Measurements from ENCODE around the gene TDRD12.
A peak's percentile ranks its signal among the peaks of the same experiment; 100 is the strongest.
"Not testable (repeated sequence)": the region's sequence is repeated elsewhere in the genome, so short reads cannot be mapped to it uniquely, and the experiment has no call there.

Gene TDRD12

GRCh38 chr19:32711747-32712146 is 7.8 kb upstream of the TDRD12 start:
- peaks cover 72 to 90% of the 10 kb centered on the region in 2 experiments for H3K36me3 ChIP-seq (ENCODE audit: control insufficient read depth in 2 of 2, insufficient read depth in 1 of 2, low read length in 2 of 2)
- no peaks in the 10 kb centered on the region for H3K4me1 ChIP-seq (ENCODE audit: control insufficient read depth, insufficient read depth, low read length)
- ChIA-PET CTCF (interaction anchor here (0.6 to 0.9 kb wide), 3 partner anchors 20 to 75 kb away, joined by 3 to 4 read pairs (median 4); partner anchors contain the start of gene NUDT19), POLR2A (interaction anchor here (1.1 to 1.5 kb wide), 3 partner anchors 11 to 37 kb away, joined by 4 to 12 read pairs (median 4); partner anchors contain the start of genes ANKRD27 and NUDT19)
- H3K9me3 ChIP-seq (ENCODE audit: control insufficient read depth, insufficient read depth, low read depth, low read length): peaks cover 2% of the 10 kb centered on the region; the same call in 1 of the 2 replicates
- H3K27ac ChIP-seq (ENCODE audit: extremely low read depth, low read depth, low read length): no peak overlapping the region
- TF ChIP-seq ZNF19 (tag by site-specific recombination; IDR thresholded peaks at IDR 0.05; ENCODE audit: low read depth) (no peak), ZNF248 (tag by site-specific recombination; IDR thresholded peaks at IDR 0.05) (no peak), ZNF677 (tag by site-specific recombination; IDR thresholded peaks at IDR 0.05) (no peak), MZF1 (tag by site-specific recombination; IDR thresholded peaks at IDR 0.05; ENCODE audit: borderline replicate concordance) (no peak)
- no peak overlapping the region for H3K4me3 ChIP-seq (ENCODE audit: low read depth, low read length)

DNA sequence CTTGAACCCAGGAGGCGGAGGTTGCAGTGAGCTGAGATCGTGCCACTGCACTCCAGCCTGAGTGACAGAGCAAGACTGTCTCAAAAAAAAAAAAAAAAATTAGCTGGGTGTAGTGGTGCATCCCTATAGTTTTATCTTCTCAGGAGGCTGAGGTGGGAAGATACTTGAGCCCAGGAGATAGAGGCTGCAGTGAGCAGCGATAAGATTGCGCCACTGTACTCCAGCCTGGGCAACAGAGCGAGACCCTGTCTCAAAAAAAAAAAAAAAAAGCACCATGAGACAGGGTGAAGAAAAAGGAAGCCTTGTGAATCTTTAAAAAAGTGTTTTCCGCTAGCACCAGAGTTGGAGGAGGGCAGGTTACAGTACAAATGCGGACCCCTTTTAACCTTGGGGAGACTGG is 3.4 kb upstream of the TDRD12 start:
- H3K27ac ChIP-seq (ENCODE audit: extremely low read depth, low read depth, low read length); H3K4me3 ChIP-seq (ENCODE audit: low read depth, low read length); H3K4me1 ChIP-seq (ENCODE audit: control insufficient read depth, insufficient read depth, low read length); CTCF ChIA-PET; POLR2A ChIA-PET; H3K9me3 ChIP-seq (ENCODE audit: control insufficient read depth, insufficient read depth, low read depth, low read length): not testable (repeated sequence)
- H3K36me3 ChIP-seq (ENCODE audit: control insufficient read depth in 2 of 2, insufficient read depth in 1 of 2, low read length in 2 of 2): peaks cover 45 to 73% of the 10 kb centered on the region in 2 experiments
- TF ChIP-seq, protein P1, sequence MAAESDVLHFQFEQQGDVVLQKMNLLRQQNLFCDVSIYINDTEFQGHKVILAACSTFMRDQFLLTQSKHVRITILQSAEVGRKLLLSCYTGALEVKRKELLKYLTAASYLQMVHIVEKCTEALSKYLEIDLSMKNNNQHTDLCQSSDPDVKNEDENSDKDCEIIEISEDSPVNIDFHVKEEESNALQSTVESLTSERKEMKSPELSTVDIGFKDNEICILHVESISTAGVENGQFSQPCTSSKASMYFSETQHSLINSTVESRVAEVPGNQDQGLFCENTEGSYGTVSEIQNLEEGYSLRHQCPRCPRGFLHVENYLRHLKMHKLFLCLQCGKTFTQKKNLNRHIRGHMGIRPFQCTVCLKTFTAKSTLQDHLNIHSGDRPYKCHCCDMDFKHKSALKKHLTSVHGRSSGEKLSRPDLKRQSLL (tag by site-specific recombination; IDR thresholded peaks at IDR 0.05): peak; percentile 70; the same call in 1 of the 2 replicates
- TF ChIP-seq, protein P2, sequence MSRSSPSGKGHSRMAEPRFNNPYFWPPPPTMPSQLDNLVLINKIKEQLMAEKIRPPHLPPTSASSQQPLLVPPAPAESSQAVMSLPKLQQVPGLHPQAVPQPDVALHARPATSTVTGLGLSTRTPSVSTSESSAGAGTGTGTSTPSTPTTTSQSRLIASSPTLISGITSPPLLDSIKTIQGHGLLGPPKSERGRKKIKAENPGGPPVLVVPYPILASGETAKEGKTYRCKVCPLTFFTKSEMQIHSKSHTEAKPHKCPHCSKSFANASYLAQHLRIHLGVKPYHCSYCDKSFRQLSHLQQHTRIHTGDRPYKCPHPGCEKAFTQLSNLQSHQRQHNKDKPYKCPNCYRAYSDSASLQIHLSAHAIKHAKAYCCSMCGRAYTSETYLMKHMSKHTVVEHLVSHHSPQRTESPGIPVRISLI (tag by site-specific recombination; IDR thresholded peaks at IDR 0.05): peak; percentile 83; the same call in 1 of the 2 replicates
- peak; percentile 63; the same call in 1 of the 2 replicates for TF ChIP-seq ZNF121 (tag by site-specific recombination; IDR thresholded peaks at IDR 0.05)

DNA sequence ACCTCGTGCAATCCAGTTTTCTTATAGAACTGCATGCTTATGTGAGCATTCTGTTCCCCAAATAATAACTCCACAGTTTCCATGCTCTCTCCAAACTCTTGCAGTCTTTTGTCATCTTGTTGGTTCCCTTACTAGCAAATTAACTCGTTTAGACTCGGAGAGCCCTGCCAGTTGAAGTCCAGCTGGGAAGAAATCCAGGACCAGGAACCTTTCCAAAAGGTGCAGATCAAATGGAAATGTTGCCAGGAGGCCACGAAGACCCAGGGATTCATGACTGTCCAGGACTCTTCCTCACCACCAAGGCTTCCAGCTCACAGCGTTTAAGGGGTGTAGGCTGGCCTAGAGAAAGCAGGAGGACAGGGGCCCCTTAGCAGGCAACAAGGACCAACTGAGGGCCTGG is 2.1 kb upstream of the TDRD12 start:
- peaks cover 35 to 60% of the 10 kb centered on the region in 2 experiments for H3K36me3 ChIP-seq (ENCODE audit: control insufficient read depth in 2 of 2, insufficient read depth in 1 of 2, low read length in 2 of 2)
- H3K4me3 ChIP-seq (ENCODE audit: low read depth, low read length): no peak overlapping the region
- H3K4me1 ChIP-seq (ENCODE audit: control insufficient read depth, insufficient read depth, low read length): no peaks in the 10 kb centered on the region
- TF ChIP-seq OSR2 (tag by site-specific recombination; IDR thresholded peaks at IDR 0.05) (no peak), ZNF133 (tag by site-specific recombination; IDR thresholded peaks at IDR 0.05) (no peak), ZNF132 (tag by site-specific recombination; IDR thresholded peaks at IDR 0.05; ENCODE audit: borderline replicate concordance) (no peak), ZNF596 (tag by site-specific recombination; IDR thresholded peaks at IDR 0.05) (no peak), EGR2 (tag by site-specific recombination; IDR thresholded peaks at IDR 0.05; ENCODE audit: low read depth) (no peak)
- TF ChIP-seq, protein P3, sequence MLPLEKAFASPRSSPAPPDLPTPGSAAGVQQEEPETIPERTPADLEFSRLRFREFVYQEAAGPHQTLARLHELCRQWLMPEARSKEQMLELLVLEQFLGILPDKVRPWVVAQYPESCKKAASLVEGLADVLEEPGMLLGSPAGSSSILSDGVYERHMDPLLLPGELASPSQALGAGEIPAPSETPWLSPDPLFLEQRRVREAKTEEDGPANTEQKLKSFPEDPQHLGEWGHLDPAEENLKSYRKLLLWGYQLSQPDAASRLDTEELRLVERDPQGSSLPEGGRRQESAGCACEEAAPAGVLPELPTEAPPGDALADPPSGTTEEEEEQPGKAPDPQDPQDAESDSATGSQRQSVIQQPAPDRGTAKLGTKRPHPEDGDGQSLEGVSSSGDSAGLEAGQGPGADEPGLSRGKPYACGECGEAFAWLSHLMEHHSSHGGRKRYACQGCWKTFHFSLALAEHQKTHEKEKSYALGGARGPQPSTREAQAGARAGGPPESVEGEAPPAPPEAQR (tag by site-specific recombination; IDR thresholded peaks at IDR 0.05): no peak
- H3K9me3 ChIP-seq (ENCODE audit: control insufficient read depth, insufficient read depth, low read depth, low read length): no peaks in the 10 kb centered on the region; the same call in 1 of the 2 replicates
- CTCF ChIA-PET: interaction anchor here (0.6 kb wide), 1 partner anchor 63 kb away, joined by 7 read pairs; no protein-coding TSS in a partner anchor
- H3K27ac ChIP-seq (ENCODE audit: extremely low read depth, low read depth, low read length): peak overlapping the region; percentile 41; the same call in 1 of the 2 replicates
- POLR2A ChIA-PET: interaction anchor here (1.3 kb wide), 1 partner anchor 17 kb away, joined by 3 read pairs; no protein-coding TSS in a partner anchor

- Histone ChIP-seq H3K9me3 (ENCODE audit: control insufficient read depth, insufficient read depth, low read depth, low read length) (no peaks in the 10 kb centered on the region; the same call in 1 of the 2 replicates), H3K4me3 (ENCODE audit: low read depth, low read length) (no peak overlapping the region), H3K27ac (ENCODE audit: extremely low read depth, low read depth, low read length) (no peak overlapping the region), H3K36me3 (ENCODE audit: control insufficient read depth in 2 of 2, insufficient read depth in 1 of 2, low read length in 2 of 2) (peaks cover 28 to 52% of the 10 kb centered on the region in 2 experiments), H3K4me1 (ENCODE audit: control insufficient read depth, insufficient read depth, low read length) (no peaks in the 10 kb centered on the region)
- ChIA-PET POLR2A (no interaction called here), CTCF (interaction anchor here (0.6 to 1.3 kb wide), 2 partner anchors 18 to 253 kb away, joined by 3 to 4 read pairs; no protein-coding TSS in a partner anchor)
- TF ChIP-seq PRDM1 (tag by site-specific recombination; IDR thresholded peaks at IDR 0.05) (no peak), HOXC10 (CRISPR knock-in tag; IDR thresholded peaks at IDR 0.05) (no peak)
These were observed 1.3 kb upstream of the TDRD12 start for GRCh38 chr19:32718286-32718685.
